GM18505 (cell line): ENCODE results near the gene LSR.

ENCODE experiments used
- ATAC-seq: cut with Tn5 transposase; IDR thresholded peaks from one replicate; pipeline ENCODE4 v1.9.1; 2021; ENCODE audit not compliant: unreplicated experiment
- POLR2A ChIP-seq: IDR thresholded peaks from 4 replicates; pipeline ENCODE4 v1.6.1; 2011; ENCODE audit warnings: borderline replicate concordance; ENCODE audit not compliant: insufficient read depth, insufficient read length; ENCODE audit errors: extremely low read depth

Gene LSR

GRCh38 chr19:35261356-35262100 lies 12.7 kb downstream of the LSR start:
- no peak for TF ChIP-seq POLR2A

GRCh38 chr19:35262101-35262761 lies 13.4 kb downstream of the LSR start:
- ATAC-seq, result no peak
- no peak for TF ChIP-seq POLR2A

More at GRCh38 chr19:35261356-35262100, 12.7 kb downstream of the LSR start:
- no peak for ATAC-seq

- no peak for ATAC-seq
- TF ChIP-seq POLR2A, result no peak
Observed at GRCh38 chr19:35264268-35265125, 15.7 kb downstream of the LSR start.

- no peak for ATAC-seq
- peak; percentile 9 for TF ChIP-seq POLR2A
Observed at GRCh38 chr19:35265126-35265899, 16.5 kb downstream of the LSR start.

- TF ChIP-seq POLR2A, result no peak
- ATAC-seq, result no peak
Observed at GRCh38 chr19:35265900-35266519, 17.2 kb downstream of the LSR start.

- no peak for ATAC-seq
- TF ChIP-seq POLR2A, result no peak
Observed at GRCh38 chr19:35266520-35267352, 17.9 kb downstream of the LSR start.

GRCh38 chr19:35267353-35267817 lies 18.6 kb downstream of the LSR start:
- ATAC-seq, result no peak
- TF ChIP-seq POLR2A, result peak; percentile 1

GRCh38 chr19:35267818-35268535 lies 19.2 kb downstream of the LSR start:
- peak; percentile 45 for ATAC-seq
- peak; percentile 80 for TF ChIP-seq POLR2A

- peak; percentile 7 for TF ChIP-seq POLR2A
- peak; percentile 30 for ATAC-seq
Observed at GRCh38 chr19:35268536-35269437, 20.0 kb downstream of the LSR start, which contains the start of gene USF2. TSS of gene USF2 (plus strand) at chr19:35268962. CDS start at chr19:35269102, 140 bp downstream.
